Inferior parietal cortex (tissue), 1 donor: ENCODE data around the gene PVR.
"Not testable (repeated sequence)": the region's sequence is repeated elsewhere in the genome, so short reads cannot be mapped to it uniquely, and the experiment has no call there.

Experiments
- DNase-seq: peaks from one replicate; pipeline ENCODE4 v3.0.0-alpha.2; 2016; ENCODE audit errors: extremely low spot score

Gene PVR

GRCh38 chr19:44618640-44619357, 24.9 kb upstream of the PVR start:
- DNase-seq = no peak

GRCh38 chr19:44620667-44621066, 23.0 kb upstream of the PVR start:
- no peak for DNase-seq

- DNase-seq = no peak
Observed at GRCh38 chr19:44621367-44621766, 22.3 kb upstream of the PVR start.

- no peak for DNase-seq
Observed at GRCh38 chr19:44623080-44623479, 20.6 kb upstream of the PVR start.

- no peak for DNase-seq
Observed at GRCh38 chr19:44623626-44624025, 20.1 kb upstream of the PVR start.

- DNase-seq = no peak
Observed at GRCh38 chr19:44624840-44625354, 18.8 kb upstream of the PVR start.

- DNase-seq = not testable (repeated sequence)
Observed at GRCh38 chr19:44625637-44626036, 18.1 kb upstream of the PVR start.

- DNase-seq = no peak
Observed at GRCh38 chr19:44626048-44626624, 17.6 kb upstream of the PVR start.

- DNase-seq = no peak
Observed at GRCh38 chr19:44627631-44628030, 16.1 kb upstream of the PVR start.

- DNase-seq = no peak
Observed at GRCh38 chr19:44628793-44629192, 14.9 kb upstream of the PVR start.

GRCh38 chr19:44631611-44632010, 12.1 kb upstream of the PVR start:
- DNase-seq = not testable (repeated sequence)

- DNase-seq = not testable (repeated sequence)
Observed at GRCh38 chr19:44634058-44634457, 9.7 kb upstream of the PVR start.

- no peak for DNase-seq
Observed at GRCh38 chr19:44634785-44635184, 8.9 kb upstream of the PVR start.

GRCh38 chr19:44635581-44636438, 7.9 kb upstream of the PVR start:
- DNase-seq = no peak

GRCh38 chr19:44636439-44637389, 7.0 kb upstream of the PVR start:
- DNase-seq = no peak

GRCh38 chr19:44637390-44637764, 6.3 kb upstream of the PVR start:
- no peak for DNase-seq

GRCh38 chr19:44640518-44640917, 3.2 kb upstream of the PVR start:
- no peak for DNase-seq

- DNase-seq = no peak
Observed at GRCh38 chr19:44641501-44642265, 2.0 kb upstream of the PVR start.

- no peak for DNase-seq
Observed at GRCh38 chr19:44642377-44642776, 1.3 kb upstream of the PVR start.

- no peak for DNase-seq
Observed at GRCh38 chr19:44644402-44645016, 799 bp downstream of the PVR start.
